NCI-H1417 (cell line): ENCODE results near the gene STK31.
"Not testable (repeated sequence)": the region's sequence is repeated elsewhere in the genome, so short reads cannot be mapped to it uniquely, and the experiment has no call there.

Experiments
- DNase-seq, 3 experiments: peaks; one replicate each; lab custom pipeline; 2025; lab: John Stamatoyannopoulos, UW

Gene STK31

GRCh38 chr7:23712368-23713284 lies 2.6 kb downstream of the STK31 start:
- DNase-seq = peak; percentile 21 to 80 (median 58)

DNA sequence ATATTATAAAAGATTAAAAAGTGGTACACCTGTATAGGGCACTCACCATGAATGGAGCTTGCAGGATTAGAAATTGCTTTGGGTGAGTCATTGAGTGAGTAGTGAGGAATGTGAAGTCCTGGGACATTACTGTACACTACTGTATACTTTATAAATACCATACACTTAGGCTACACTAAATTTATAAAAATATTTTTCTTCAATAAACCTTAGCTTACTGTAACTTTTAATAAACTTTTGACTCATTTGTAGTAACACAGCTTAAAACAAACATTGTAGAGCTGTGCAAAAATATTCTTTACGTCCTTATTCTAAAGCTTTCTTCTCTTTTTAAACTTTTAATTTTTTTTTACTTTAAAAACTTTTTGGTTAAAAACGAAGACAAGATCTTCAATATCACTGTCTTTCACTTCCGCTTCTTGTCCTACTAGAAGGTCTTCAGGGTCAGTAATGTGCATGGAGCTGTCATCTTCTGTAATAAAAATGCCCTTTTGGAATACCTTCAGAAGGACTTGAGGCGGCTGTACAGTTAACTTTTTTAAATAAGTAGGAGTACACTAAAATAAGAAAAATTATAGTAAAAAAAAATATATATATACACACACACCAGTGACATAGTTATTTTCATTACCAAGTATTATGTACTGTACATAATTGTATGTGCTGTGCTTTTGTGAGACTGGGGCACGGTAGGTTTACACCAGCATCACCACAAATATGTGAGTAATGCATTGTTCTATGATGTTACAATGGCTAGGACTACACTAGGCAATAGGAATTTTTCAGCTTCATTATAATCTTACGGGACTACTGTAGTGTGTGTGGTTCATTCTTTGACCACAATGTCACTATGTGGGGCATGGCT lies 3.5 kb downstream of the STK31 start:
- no peak for DNase-seq

DNA sequence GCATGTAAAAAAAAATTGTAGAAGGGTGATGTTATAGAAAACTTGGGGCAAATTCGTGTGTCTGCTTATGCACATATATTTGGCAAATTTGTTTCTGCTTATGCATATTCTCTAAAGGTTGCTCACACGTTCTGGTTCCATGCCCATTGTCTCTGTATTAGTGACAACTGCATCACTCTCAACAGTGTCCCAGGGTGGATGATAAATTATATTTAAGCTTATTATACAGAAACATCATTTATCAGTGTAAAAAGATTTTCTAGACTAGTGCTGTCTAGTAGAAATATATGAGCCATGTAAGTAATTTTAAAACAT lies 4.1 kb downstream of the STK31 start:
- no peak for DNase-seq

GRCh38 chr7:23714579-23714978 lies 4.6 kb downstream of the STK31 start:
- DNase-seq = no peak

DNA sequence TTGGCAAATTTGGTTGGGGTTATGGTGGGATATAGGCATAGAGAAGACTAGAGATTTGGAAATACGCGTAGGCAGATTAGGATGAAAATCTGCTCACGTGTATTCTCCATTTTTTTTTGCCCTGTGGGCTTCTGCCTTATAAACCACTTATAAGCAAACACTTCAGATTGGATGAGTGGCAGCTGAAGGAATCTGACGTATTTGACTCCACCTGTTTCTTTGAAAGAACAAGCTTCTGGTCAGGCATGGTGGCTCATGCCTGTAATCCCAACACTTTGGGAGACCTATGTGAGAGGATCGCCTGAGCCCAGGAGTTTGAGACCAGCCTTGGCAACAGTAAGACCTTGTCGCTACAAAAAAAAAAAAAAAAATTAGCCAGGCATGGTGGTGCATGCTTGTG lies 5.1 kb downstream of the STK31 start:
- peak in 1 of 3 experiments; percentile 25 for DNase-seq

- DNase-seq = no peak
Measured at GRCh38 chr7:23717788-23718187, 7.8 kb downstream of the STK31 start.

GRCh38 chr7:23721456-23721855 lies 11.4 kb downstream of the STK31 start:
- no peak for DNase-seq

- peak in 1 of 3 experiments; percentile 7 for DNase-seq
Measured at GRCh38 chr7:23722587-23723216, 12.7 kb downstream of the STK31 start.

- not testable (repeated sequence) for DNase-seq
Measured at GRCh38 chr7:23724113-23724512, 14.1 kb downstream of the STK31 start.

GRCh38 chr7:23742051-23742450 lies 32.0 kb downstream of the STK31 start:
- DNase-seq = no peak

DNA sequence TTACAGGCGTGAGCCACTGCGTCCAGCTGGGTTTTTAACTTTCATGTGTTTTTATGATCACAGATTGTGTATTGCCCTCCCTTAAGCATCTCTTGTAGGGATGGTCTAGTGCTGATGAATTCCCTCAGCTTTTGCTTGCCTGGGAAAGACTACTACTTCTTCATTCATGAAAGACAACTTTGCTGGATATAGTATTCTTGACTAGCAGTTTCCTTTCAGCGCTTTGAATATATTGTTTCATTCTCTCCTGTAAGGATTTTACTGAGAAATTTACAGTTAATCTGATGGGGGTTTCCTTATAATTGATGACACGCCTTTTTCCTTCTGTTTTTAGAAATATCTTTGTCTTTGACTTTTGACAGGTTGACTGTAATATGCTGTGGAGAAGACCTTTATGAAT lies 33.2 kb downstream of the STK31 start:
- no peak for DNase-seq

DNA sequence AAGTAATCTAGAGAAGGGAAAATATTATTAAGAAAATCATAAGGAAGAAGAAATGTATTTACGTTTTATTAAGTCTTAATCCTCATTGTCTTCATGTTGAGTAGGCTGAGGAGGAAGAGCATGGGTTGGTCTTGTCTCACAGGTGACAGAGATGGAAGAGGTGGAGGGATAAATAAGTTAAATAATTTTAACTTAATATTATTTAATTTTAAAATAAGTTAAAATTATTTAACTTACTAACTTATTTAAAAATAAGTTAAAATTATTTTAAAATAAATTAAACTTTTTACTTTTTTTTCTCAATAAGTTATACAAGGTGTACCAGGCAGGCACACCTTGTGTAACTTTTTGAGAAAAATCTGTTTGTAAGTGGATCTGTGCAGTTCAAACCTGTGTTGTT lies 36.6 kb downstream of the STK31 start:
- no peak for DNase-seq

- DNase-seq = no peak
Measured at GRCh38 chr7:23751852-23752251, 41.8 kb downstream of the STK31 start.

- DNase-seq = not testable (repeated sequence)
Measured at GRCh38 chr7:23758839-23759238, 48.8 kb downstream of the STK31 start.

DNA sequence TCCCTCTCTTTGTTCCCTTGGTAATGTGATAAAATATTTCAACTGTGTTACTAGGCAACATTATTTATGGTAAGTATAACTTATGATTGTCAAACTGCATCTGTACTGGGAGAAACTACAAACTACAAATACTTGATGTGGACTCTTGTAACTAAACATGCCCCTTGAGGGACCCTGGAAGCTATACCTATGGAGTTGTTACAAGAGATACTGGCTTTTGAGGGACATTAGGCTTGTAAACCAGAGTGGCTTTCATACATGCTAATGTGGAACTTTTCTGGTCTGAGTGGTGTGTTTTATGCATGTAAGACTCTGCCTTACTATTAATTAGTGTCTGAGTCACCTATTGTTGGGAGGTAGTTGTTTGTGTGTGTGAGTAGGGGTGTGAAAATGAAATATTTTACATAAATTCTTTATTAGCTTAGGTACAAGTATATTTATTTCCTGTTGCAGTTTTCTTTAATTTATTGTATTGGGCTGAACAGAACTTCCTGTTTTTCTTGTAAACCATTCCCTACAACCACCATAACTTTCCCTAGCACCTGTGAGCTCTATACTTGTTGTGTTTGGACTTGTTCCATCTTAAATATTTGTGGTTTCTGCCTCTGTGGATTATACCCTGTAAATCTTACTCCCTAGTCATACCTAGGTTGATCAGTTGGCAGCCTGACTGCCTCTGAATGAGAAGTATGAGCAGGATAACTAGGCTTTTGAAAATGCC lies 49.8 kb downstream of the STK31 start:
- DNase-seq = peak in 2 of 3 experiments; percentile 2 to 49

- no peak for DNase-seq
Measured at GRCh38 chr7:23765943-23766342, 55.9 kb downstream of the STK31 start.

DNA sequence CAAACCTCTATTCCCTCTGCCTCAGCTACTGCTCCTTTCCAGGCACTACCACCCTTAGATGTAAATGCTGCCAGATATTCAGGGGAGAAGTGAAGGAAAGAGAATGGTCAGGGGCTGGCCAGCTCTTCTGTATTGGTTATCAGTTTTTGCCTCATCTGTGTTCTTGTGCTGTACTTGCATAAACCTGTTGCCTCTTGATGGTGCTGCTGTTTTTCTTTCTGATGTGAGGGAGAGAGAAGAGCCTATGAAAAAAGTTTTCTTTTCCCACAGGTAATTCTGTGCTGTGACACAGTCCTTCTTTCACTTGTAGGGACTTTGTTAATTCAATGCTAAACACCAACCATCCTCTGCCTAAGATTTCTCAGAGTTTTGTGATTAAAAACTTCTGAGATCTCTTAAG lies 57.5 kb downstream of the STK31 start:
- no peak for DNase-seq

DNA sequence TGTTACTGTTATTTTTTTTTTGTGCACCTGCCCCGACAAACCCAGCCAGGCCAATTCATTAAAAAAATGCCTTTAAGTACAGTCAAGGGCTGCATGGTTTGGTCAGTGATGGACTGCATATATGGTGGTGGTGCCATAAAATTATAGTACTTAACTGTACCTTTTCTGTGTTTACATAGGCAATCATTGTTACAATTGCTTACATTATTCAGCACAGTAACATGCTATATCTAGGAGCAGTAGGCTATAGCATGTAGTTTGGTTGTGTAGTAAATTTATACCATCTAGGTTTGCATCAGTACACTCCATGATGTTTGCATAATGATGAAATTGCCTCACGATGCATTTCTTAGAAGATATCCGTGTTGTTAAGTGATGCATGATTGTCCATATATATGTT lies 58.0 kb downstream of the STK31 start:
- DNase-seq = peak in 1 of 3 experiments; percentile 23

DNA sequence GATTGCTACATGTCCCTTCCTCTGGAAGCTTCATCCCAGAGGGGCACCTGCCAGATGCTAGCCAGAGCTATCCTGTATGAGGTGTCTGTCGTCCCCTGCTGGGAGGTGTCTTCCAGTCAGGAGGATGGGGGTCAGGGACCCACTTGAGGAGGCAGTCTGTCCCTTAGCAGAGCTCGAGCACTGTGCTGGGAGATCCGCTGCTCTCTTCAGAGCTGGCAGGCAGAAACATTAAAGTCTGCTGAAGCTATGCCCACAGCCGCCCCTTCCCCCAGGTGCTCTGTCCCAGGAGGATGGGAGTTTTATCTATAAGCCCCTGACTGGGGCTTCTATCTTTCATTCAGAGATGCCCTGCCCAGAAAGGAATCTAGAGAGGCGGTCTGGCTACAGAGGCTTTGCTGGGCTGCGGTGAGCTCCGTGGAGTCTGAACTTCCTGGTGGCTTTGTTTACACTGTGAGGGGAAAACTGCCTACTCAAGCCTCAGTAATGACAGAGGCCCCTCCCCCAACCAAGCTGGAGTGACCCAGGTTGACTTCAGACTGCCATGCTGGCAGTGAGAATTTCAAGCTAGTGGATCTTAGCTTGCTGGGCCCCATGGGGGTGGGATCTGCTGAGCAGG lies 69.3 kb downstream of the STK31 start:
- DNase-seq = not testable (repeated sequence)

GRCh38 chr7:23783115-23783514 lies 73.1 kb downstream of the STK31 start:
- no peak for DNase-seq

GRCh38 chr7:23787272-23787671 lies 77.3 kb downstream of the STK31 start:
- peak in 2 of 3 experiments; percentile 41 to 42 for DNase-seq
